Mesenchymal stem cell (in vitro differentiated cells and primary cell): ENCODE measurements around the gene NUTM2B.
"Not testable (repeated sequence)": the region's sequence is repeated elsewhere in the genome, so short reads cannot be mapped to it uniquely, and the experiment has no call there.

ENCODE experiments used
- DNase-seq: peaks from one replicate; pipeline ENCODE4 v3.0.0-alpha.2; 2013
- H2AFZ ChIP-seq: one replicate; pipeline ENCODE4 v1.6.1; 2013; ENCODE audit warnings: low read depth, mild to moderate bottlenecking, control low read depth, inconsistent platforms, low read length, moderate library complexity
- H2AK5ac ChIP-seq: 2 replicates; pipeline ENCODE4 v1.6.1; 2013; ENCODE audit warnings: low read length, moderate library complexity, mild to moderate bottlenecking, inconsistent platforms; ENCODE audit not compliant: severe bottlenecking
- H2BK120ac ChIP-seq: one replicate; pipeline ENCODE4 v1.6.1; 2013; ENCODE audit warnings: low read depth, mild to moderate bottlenecking, inconsistent platforms, low read length, moderate library complexity
- H2BK12ac ChIP-seq, 2 experiments: one replicate each; pipeline ENCODE4 v1.6.1; 2013; ENCODE audit warnings: inconsistent platforms in 2 of 2, low read length in 2 of 2, mild to moderate bottlenecking in 2 of 2, moderate library complexity in 2 of 2, control low read depth in 1 of 2
- H2BK15ac ChIP-seq: one replicate; pipeline ENCODE4 v1.6.1; 2013; ENCODE audit warnings: mild to moderate bottlenecking, low read depth, inconsistent platforms; ENCODE audit not compliant: poor library complexity, severe bottlenecking
- H2BK5ac ChIP-seq: 2 replicates; pipeline ENCODE4 v1.6.1; 2013; ENCODE audit warnings: low read depth, mild to moderate bottlenecking, low read length, control low read depth, inconsistent platforms; ENCODE audit not compliant: poor library complexity, severe bottlenecking
- H3K14ac ChIP-seq, 2 experiments: one replicate each; pipeline ENCODE4 v1.6.1; 2013; ENCODE audit warnings: inconsistent platforms in 2 of 2, low read length in 2 of 2, control low read depth in 1 of 2, mild to moderate bottlenecking in 1 of 2, moderate library complexity in 1 of 2
- H3K18ac ChIP-seq, 2 experiments: one replicate each; pipeline ENCODE4 v1.6.1; 2013; ENCODE audit warnings: inconsistent platforms in 2 of 2, low read length in 2 of 2, control low read depth in 1 of 2, low read depth in 1 of 2, mild to moderate bottlenecking in 1 of 2
- H3K23ac ChIP-seq, 2 experiments: one replicate each; pipeline ENCODE4 v1.6.1; 2013; ENCODE audit warnings: inconsistent platforms in 2 of 2, low read length in 2 of 2, mild to moderate bottlenecking in 2 of 2, moderate library complexity in 2 of 2, control low read depth in 1 of 2
- H3K27ac ChIP-seq: 2 replicates; pipeline ENCODE4 v1.5.1; 2013; ENCODE audit warnings: mild to moderate bottlenecking, moderate library complexity, low read length, control low read depth, inconsistent platforms; ENCODE audit not compliant: poor library complexity, severe bottlenecking
- H3K27me3 ChIP-seq, 2 experiments: 2 replicates each; pipeline versions ENCODE4 v1.6.1 to v1.7.0; 2013; ENCODE audit warnings: low read length in 2 of 2, mild to moderate bottlenecking in 2 of 2, moderate library complexity in 2 of 2, control low read depth in 1 of 2, inconsistent platforms in 1 of 2; ENCODE audit not compliant: control insufficient read depth in 1 of 2, insufficient read depth in 1 of 2
- H3K36me3 ChIP-seq, 2 experiments: 2 replicates each; pipeline versions ENCODE4 v1.6.1 to v1.7.0; 2013; ENCODE audit warnings: low read length in 2 of 2, control low read depth in 1 of 2, inconsistent platforms in 1 of 2, low read depth in 1 of 2, mild to moderate bottlenecking in 1 of 2; ENCODE audit not compliant: insufficient read depth in 2 of 2, control insufficient read depth in 1 of 2
- H3K4ac ChIP-seq, 2 experiments: one replicate each; pipeline ENCODE4 v1.6.1; 2013; ENCODE audit warnings: inconsistent platforms in 2 of 2, low read length in 2 of 2, mild to moderate bottlenecking in 2 of 2, moderate library complexity in 2 of 2, control low read depth in 1 of 2, low read depth in 1 of 2
- H3K4me1 ChIP-seq: 2 replicates; pipeline ENCODE4 v1.6.1; 2013; ENCODE audit warnings: low read depth, low read length, control low read depth; ENCODE audit not compliant: control insufficient read depth, insufficient read depth
- H3K4me2 ChIP-seq: 2 replicates; pipeline ENCODE4 v1.6.1; 2013; ENCODE audit warnings: low read length, mild to moderate bottlenecking, inconsistent platforms; ENCODE audit not compliant: poor library complexity, severe bottlenecking
- H3K4me3 ChIP-seq, 2 experiments: 2 replicates each; pipeline versions ENCODE4 v1.5.1 to v1.7.0; 2013; ENCODE audit warnings: low read length in 2 of 2, mild to moderate bottlenecking in 2 of 2, control low read depth in 1 of 2, low read depth in 1 of 2; ENCODE audit not compliant: insufficient read depth in 1 of 2
- H3K79me1 ChIP-seq: replicated peaks from 2 replicates; pipeline ENCODE4 v1.6.1; 2013; ENCODE audit warnings: mild to moderate bottlenecking, control low read depth, low read length, inconsistent platforms; ENCODE audit not compliant: poor library complexity, severe bottlenecking
- H3K9ac ChIP-seq: 2 replicates; pipeline ENCODE4 v1.7.0; 2013; ENCODE audit warnings: mild to moderate bottlenecking, low read length, moderate library complexity
- H3K9me3 ChIP-seq: 2 replicates; pipeline ENCODE4 v1.7.0; 2013; ENCODE audit warnings: mild to moderate bottlenecking, low read length; ENCODE audit not compliant: control insufficient read depth
- H4K8ac ChIP-seq: one replicate; pipeline ENCODE4 v1.6.1; 2013; ENCODE audit warnings: inconsistent platforms, mild to moderate bottlenecking, low read length, moderate library complexity
- H4K91ac ChIP-seq: one replicate; pipeline ENCODE4 v1.6.1; 2013; ENCODE audit warnings: mild to moderate bottlenecking, low read length, inconsistent platforms
- WGBS: methylation state at CpG from one replicate; pipeline ENCODE4 v1.1.7; 2013; ENCODE audit warnings: mixed read lengths; 5-methylcytosine and 5-hydroxymethylcytosine counted together

NUTM2B gene

DNA sequence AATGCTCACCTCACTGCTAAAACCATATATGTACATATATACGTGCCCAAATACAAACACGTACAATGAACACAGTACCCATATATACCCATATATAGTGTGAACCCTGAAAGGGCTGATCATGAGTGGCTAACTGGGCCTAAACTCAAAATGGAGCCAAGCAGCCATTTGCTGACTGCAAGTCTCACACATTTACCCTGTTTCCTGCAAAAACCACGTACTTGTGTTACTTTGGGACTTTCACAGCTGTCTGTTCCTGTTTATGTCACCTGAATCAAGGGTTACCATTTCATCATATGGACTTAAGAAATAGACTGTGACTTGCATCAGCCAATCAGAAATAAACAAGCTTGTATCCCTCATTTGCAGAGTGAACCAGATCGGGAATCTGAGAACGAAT lies 5.9 kb upstream of the NUTM2B start:
- not testable (repeated sequence) for H3K4me3 ChIP-seq, H2BK15ac ChIP-seq, H3K4ac ChIP-seq, H2BK12ac ChIP-seq, H2BK120ac ChIP-seq, H2AFZ ChIP-seq, H3K14ac ChIP-seq, H4K8ac ChIP-seq, DNase-seq, H3K36me3 ChIP-seq, H3K23ac ChIP-seq, H3K4me1 ChIP-seq, H3K4me2 ChIP-seq, H3K27ac ChIP-seq, H3K9me3 ChIP-seq, H3K27me3 ChIP-seq, H3K9ac ChIP-seq, H3K79me1 ChIP-seq, H4K91ac ChIP-seq, H3K18ac ChIP-seq, H2AK5ac ChIP-seq, H2BK5ac ChIP-seq
- no CpG with 5 or more reads among the region's 5 CpGs for WGBS

DNA sequence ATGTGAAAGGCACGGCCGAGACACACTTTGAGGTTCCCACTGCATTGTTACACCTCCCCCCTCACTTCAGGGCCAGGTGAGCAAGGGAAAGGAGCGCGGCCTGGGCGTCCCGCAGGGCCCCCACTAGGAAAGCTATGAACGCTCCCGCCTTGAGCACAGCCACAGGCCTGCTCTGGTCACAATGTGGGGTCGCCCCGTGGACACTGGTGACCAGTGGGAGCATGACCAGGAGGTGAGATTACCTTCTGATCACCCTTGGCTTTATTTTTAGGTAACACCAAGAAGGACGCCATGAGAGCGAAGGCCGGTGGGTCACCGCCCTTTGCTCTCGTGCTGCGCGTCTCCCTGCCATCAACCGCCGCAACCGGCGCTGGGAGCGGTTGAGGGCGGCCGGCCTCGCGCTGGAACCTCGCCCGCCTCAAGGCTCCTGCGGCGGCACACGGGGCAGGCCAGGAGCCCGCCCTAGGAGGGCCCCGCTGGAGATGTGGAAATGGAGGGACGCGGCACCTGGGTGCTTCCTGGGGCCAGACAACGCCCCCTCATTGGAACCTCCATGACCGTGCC lies 2.6 kb upstream of the NUTM2B start:
- not testable (repeated sequence) for H2AK5ac ChIP-seq, H3K9me3 ChIP-seq, H3K4me3 ChIP-seq, H3K14ac ChIP-seq, H3K18ac ChIP-seq, H3K4me1 ChIP-seq, H2AFZ ChIP-seq, H3K23ac ChIP-seq, H2BK5ac ChIP-seq, H2BK15ac ChIP-seq, H4K8ac ChIP-seq, H3K4ac ChIP-seq, DNase-seq, H4K91ac ChIP-seq, H3K4me2 ChIP-seq, H3K9ac ChIP-seq, H3K27me3 ChIP-seq, H3K79me1 ChIP-seq, H2BK120ac ChIP-seq, H3K27ac ChIP-seq, H3K36me3 ChIP-seq, H2BK12ac ChIP-seq
- 97% methylated on average over 14 of the region's 37 CpGs for WGBS

DNA sequence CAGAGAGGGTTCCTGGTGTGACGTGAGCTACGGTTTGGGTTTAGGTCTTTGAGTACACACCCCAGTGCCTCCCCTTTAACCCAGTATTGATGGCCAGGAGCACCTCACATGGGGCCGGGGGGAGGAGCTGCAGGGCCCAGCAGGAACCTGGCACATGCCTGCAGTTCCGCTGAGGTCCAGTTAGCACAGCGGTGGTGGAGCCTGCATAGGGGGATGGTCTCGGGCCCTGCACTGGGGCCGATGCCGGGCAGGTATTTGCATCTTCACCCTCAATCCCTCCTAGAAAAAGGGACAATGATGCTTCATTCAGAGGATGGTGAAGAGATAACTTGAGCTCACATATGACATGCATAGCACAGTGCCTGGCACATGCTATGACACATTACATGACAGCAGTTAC lies 4.0 kb downstream of the NUTM2B start:
- H3K27me3 ChIP-seq, H4K8ac ChIP-seq, H3K36me3 ChIP-seq, H2BK15ac ChIP-seq, H3K4me2 ChIP-seq, H3K27ac ChIP-seq, H2AK5ac ChIP-seq, H2BK5ac ChIP-seq, H3K4me1 ChIP-seq, H2BK120ac ChIP-seq, H4K91ac ChIP-seq, DNase-seq, H2BK12ac ChIP-seq, H3K9ac ChIP-seq, H3K79me1 ChIP-seq, H2AFZ ChIP-seq, H3K18ac ChIP-seq, H3K23ac ChIP-seq, H3K4me3 ChIP-seq, H3K9me3 ChIP-seq, H3K14ac ChIP-seq, H3K4ac ChIP-seq: not testable (repeated sequence)
- 97% methylated on average over 5 of the region's 8 CpGs for WGBS

DNA sequence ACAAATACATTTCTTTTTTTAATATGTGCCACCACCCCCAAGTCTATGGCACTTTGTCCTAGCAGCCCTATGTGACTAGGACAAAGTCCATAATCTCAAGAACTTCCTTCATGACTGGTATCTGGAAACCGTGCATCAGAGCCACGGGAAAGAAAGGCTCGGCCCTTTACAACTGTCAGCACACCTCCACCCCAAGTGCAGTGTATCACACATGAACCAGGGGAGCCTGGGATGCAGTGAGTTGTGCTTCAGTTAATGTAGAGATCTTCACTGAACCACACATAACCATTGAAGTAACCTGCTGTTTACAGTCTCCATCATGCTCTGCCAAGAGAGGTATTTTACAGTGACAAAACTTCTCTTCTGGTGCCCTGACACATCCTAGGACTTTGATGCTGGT lies 11.9 kb downstream of the NUTM2B start:
- H3K4me2 ChIP-seq, H3K27me3 ChIP-seq, H3K79me1 ChIP-seq, H3K4me3 ChIP-seq, DNase-seq, H3K4ac ChIP-seq, H2BK12ac ChIP-seq, H3K4me1 ChIP-seq, H2BK5ac ChIP-seq, H3K9ac ChIP-seq, H2AFZ ChIP-seq, H3K14ac ChIP-seq, H2BK120ac ChIP-seq, H2AK5ac ChIP-seq, H3K36me3 ChIP-seq, H4K8ac ChIP-seq, H4K91ac ChIP-seq, H3K23ac ChIP-seq, H3K9me3 ChIP-seq, H2BK15ac ChIP-seq, H3K18ac ChIP-seq, H3K27ac ChIP-seq: not testable (repeated sequence)
- no CpG with 5 or more reads among the region's 3 CpGs for WGBS
